ENCODE measurements around the gene TNFRSF12A.
A peak's percentile ranks its signal among the peaks of the same experiment; 100 is the strongest.

The TNFRSF12A gene

DNA sequence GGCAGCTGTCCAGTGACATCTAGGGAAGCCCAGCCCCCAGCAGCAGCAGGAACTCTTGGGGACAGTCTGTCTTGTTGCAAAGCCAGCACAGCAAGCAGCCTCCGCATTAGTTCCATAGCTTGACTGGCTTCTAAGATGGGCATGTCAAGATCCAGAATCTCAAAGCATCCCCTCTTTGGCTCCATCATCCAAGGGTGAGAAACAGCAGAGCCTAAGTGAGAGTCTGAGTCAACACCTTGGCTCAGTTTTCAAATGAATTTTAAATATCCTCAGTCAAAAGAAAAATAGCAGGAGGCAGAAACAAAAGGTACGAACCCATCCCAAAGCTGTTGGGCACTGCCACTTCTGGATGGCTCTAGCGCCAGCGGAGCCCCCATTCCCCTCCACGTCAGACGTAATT lies 5.2 kb upstream of the TNFRSF12A start:
- no peak overlapping the region for H3K4me3 ChIP-seq (ENCODE audit: low read length)
- no peaks in the 10 kb centered on the region for H3K9me3 ChIP-seq (ENCODE audit: control insufficient read depth, low read length)
- no peaks in the 10 kb centered on the region for H3K36me3 ChIP-seq (ENCODE audit: control insufficient read depth, insufficient read depth, low read length, severe bottlenecking)
- peaks cover 46% of the 10 kb centered on the region for H3K27me3 ChIP-seq (replicated peaks; ENCODE audit: control insufficient read depth, insufficient read depth, low read length)
- H3K4me1 ChIP-seq (ENCODE audit: control insufficient read depth, insufficient read depth, low read length), result peaks cover 2% of the 10 kb centered on the region
- DNase-seq (ENCODE audit: low read depth), result no peak
- no peak overlapping the region for H3K9ac ChIP-seq (ENCODE audit: low read length)

DNA sequence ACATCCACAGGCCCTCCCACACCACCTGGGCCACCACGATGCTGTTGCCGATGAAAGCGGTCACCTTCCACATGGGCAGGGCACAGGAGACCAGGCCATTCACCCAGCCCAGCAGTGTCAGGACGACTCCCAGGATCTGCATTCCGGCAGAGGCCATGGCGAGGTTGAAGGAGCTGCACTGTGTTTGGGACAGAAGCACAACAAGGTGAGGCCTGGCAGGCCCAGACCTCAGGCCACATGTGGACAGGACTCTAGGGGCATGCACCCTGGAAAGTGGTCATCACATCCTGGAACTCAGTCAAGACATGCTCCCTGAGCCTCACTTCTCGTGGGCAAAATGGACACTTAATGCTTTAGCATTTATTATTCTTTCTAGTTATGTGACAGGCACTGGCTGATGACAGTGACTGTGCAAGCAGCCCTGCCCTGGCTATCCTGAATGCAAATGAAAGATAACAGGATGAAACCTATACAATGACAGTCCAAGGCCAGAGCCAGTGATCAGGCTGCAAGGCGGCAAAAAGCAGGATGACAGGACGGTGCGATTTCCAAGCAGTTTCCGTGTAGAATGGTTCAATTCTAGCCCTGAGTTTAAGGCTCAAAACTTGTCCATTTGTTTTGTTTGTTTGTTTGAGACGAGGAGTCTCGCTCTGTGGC lies 4.2 kb upstream of the TNFRSF12A start:
- Histone ChIP-seq H3K4me3 (ENCODE audit: low read length) (no peak overlapping the region), H3K9ac (ENCODE audit: low read length) (no peak overlapping the region), H3K27me3 (replicated peaks; ENCODE audit: control insufficient read depth, insufficient read depth, low read length) (peaks cover 46% of the 10 kb centered on the region), H3K36me3 (ENCODE audit: control insufficient read depth, insufficient read depth, low read length, severe bottlenecking) (no peaks in the 10 kb centered on the region), H3K9me3 (ENCODE audit: control insufficient read depth, low read length) (no peaks in the 10 kb centered on the region), H3K4me1 (ENCODE audit: control insufficient read depth, insufficient read depth, low read length) (peaks cover 3% of the 10 kb centered on the region)
- no peak for DNase-seq (ENCODE audit: low read depth)

DNA sequence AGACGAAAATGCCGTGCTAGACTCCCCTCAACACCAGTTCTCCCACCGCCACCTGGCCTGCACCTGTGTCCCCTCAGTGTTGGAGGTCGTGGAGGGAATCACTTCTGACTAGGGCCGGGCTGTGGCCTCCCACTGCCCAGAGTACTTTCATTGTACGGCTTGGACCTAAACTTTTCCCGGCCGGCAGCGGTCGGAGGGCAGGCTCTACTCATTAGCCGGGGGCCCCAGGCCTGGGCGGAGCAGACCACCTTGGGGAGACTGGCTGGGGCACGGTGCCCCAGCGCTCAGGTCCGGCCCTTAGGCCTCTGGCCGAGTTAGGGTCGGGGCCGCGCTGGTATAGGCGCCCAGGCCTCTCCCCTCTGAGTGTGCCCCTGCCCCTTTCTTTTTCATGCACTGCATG lies 2.8 kb upstream of the TNFRSF12A start:
- Histone ChIP-seq H3K4me3 (ENCODE audit: low read length) (no peak overlapping the region), H3K27me3 (replicated peaks; ENCODE audit: control insufficient read depth, insufficient read depth, low read length) (peaks cover 37% of the 10 kb centered on the region), H3K4me1 (ENCODE audit: control insufficient read depth, insufficient read depth, low read length) (peaks cover 10% of the 10 kb centered on the region), H3K9me3 (ENCODE audit: control insufficient read depth, low read length) (no peaks in the 10 kb centered on the region), H3K36me3 (ENCODE audit: control insufficient read depth, insufficient read depth, low read length, severe bottlenecking) (no peaks in the 10 kb centered on the region), H3K9ac (ENCODE audit: low read length) (no peak overlapping the region)
- no peak for DNase-seq (ENCODE audit: low read depth)

DNA sequence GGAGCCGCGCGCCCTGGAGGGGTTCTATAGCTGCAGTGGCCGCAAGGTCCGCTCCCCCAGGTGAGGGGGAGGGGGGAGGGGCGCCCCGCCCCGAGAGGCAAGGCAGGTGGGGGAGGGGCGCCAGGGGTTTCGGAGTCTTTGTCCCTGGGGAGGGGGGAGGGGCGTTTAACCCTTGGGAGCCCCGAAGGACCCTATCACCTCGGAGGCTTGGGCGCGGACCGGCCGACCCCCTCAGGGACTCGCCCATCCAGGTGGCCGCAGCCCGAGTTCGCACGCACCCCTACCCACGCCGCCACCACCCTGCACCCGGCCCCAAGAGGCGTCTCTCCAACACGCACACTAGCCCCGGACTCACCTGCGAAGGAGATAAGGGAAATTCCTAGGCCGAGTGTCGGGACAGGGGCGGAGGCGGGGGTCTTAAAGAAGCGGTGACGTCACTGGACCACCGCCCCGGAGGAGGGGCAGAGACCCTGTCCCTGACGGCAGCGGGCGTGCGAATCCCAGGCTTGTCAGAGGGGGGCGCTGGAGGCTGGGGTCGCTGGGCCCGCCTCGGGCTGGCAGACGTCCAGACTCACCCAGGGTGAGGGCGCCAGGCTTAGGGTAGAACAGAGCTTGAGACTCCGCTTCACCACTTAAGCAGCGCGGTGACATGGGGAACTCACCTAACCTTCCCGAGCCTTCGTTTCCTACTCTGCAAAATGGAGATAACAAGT lies 2.2 kb upstream of the TNFRSF12A start, which contains the start of gene CLDN6:
Gene CLDN6, minus strand, starts transcription at position 390 of the 713 bp plus-strand sequence. CDS start 2,162 bp downstream, outside the sequence.
- no peak for DNase-seq (ENCODE audit: low read depth)
- Histone ChIP-seq H3K9ac (ENCODE audit: low read length) (no peak within 1 kb of the TSS), H3K4me1 (ENCODE audit: control insufficient read depth, insufficient read depth, low read length) (peaks cover 17% of the 10 kb centered on the region), H3K9me3 (ENCODE audit: control insufficient read depth, low read length) (no peaks in the 10 kb centered on the region), H3K4me3 (ENCODE audit: low read length) (no peak within 1 kb of the TSS), H3K27me3 (replicated peaks; ENCODE audit: control insufficient read depth, insufficient read depth, low read length) (peaks cover 32% of the 10 kb centered on the region), H3K36me3 (ENCODE audit: control insufficient read depth, insufficient read depth, low read length, severe bottlenecking) (no peaks in the 10 kb centered on the region)

DNA sequence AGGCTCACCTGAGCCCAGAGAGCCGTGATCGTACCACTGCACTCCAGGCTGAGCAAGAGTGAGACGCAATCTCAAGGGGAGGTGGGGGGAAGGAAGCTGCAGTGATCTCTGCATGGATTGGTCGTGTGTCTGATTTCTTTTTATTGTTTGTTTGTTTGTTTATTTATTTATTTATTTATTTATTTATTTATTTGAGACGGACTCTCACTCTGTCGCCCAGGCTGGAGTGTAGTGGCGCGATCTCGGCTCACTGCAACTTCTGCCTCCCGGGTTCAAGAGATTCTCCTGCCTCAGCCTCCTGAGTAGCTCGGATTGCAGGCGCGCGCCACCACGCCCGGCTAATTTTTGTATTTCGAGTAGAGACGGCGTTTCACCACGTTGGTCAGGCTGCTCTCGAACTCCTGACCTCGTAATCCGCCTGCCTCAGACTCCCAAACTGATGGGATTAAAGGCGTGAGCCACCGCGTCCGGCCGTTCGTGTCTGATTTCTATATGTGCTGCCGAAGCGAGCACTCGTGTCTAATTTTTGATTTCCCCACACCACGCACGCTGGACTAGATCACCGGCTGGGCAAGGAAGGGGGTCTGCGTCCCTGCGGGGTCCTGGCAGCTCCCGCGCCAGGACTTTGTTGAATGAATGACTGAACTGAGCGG lies 448 bp upstream of the TNFRSF12A start:
- peaks cover 16% of the 10 kb centered on the region for H3K27me3 ChIP-seq (replicated peaks; ENCODE audit: control insufficient read depth, insufficient read depth, low read length)
- DNase-seq (ENCODE audit: low read depth), result no peak
- no peaks in the 10 kb centered on the region for H3K36me3 ChIP-seq (ENCODE audit: control insufficient read depth, insufficient read depth, low read length, severe bottlenecking)
- H3K4me1 ChIP-seq (ENCODE audit: control insufficient read depth, insufficient read depth, low read length), result peaks cover 23% of the 10 kb centered on the region
- H3K4me3 ChIP-seq (ENCODE audit: low read length), result peak overlapping the region; percentile 96
- H3K9me3 ChIP-seq (ENCODE audit: control insufficient read depth, low read length), result no peaks in the 10 kb centered on the region
- peak overlapping the region; percentile 63 for H3K9ac ChIP-seq (ENCODE audit: low read length)

DNA sequence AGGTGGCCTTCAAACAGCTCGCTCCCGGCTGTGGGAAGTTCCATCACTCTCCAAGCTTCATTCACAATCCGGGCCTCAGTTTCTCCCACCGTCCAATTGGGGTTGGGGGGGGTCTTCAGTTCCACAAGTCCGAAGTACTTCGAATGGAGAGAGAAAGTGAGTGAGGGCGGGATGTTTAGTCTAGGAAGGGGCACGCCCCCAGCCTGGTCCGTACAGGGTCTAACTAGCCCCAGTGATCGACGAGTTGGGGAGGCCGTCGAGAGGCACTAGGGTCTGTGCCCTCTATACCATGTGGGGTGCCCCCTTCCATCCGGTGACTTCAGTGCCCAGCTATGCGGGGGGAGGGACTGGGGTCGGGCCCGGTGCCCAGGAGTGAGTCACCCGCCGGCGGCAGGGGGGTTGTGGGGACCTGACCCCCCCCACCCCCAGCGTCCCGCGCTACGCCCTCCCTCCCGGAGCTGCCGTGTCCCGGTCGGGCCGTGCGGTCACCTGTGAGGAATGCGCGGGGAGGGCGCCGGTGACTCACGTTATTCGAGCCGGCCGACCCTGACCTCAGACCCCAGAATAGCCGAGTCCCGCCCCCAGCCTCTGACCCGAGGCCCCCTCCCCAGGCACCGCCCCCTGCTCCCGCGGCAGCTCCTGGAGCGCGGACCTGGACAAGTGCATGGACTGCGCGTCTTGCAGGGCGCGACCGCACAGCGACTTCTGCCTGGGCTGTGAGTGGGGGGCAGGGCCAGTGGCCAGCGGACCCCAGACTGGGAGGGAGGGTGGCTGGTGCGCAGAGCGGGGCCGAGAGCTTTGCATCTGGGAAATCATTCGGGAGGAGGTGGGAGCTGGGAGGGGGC lies 658 bp downstream of the TNFRSF12A start:
- H3K9ac ChIP-seq (ENCODE audit: low read length), result peak overlapping the region; percentile 100

DNA sequence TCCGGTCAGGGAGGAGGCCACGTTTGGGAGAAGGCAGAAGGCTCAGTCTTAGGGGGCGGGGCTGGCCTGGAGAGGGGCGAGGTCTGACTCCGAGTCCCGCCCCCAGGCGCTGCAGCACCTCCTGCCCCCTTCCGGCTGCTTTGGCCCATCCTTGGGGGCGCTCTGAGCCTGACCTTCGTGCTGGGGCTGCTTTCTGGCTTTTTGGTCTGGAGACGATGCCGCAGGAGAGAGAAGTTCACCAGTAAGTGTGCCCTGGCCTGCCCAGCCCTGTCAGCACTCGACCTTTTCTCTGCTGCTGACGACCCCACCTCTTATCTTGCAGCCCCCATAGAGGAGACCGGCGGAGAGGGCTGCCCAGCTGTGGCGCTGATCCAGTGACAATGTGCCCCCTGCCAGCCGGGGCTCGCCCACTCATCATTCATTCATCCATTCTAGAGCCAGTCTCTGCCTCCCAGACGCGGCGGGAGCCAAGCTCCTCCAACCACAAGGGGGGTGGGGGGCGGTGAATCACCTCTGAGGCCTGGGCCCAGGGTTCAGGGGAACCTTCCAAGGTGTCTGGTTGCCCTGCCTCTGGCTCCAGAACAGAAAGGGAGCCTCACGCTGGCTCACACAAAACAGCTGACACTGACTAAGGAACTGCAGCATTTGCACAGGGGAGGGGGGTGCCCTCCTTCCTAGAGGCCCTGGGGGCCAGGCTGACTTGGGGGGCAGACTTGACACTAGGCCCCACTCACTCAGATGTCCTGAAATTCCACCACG lies 1.5 kb downstream of the TNFRSF12A start:
- H3K4me3 ChIP-seq (ENCODE audit: low read length), result peak overlapping the region; percentile 96
- peak; percentile 90 for DNase-seq (ENCODE audit: low read depth)
- H3K9me3 ChIP-seq (ENCODE audit: control insufficient read depth, low read length), result no peaks in the 10 kb centered on the region
- H3K4me1 ChIP-seq (ENCODE audit: control insufficient read depth, insufficient read depth, low read length), result peaks cover 23% of the 10 kb centered on the region
- H3K27me3 ChIP-seq (replicated peaks; ENCODE audit: control insufficient read depth, insufficient read depth, low read length), result peaks cover 11% of the 10 kb centered on the region
- peak overlapping the region; percentile 100 for H3K9ac ChIP-seq (ENCODE audit: low read length)
- peaks cover 10% of the 10 kb centered on the region for H3K36me3 ChIP-seq (ENCODE audit: control insufficient read depth, insufficient read depth, low read length, severe bottlenecking)

More for the DNA sequence above, 658 bp downstream of the TNFRSF12A start:
- Histone ChIP-seq H3K9me3 (ENCODE audit: control insufficient read depth, low read length) (no peaks in the 10 kb centered on the region), H3K27me3 (replicated peaks; ENCODE audit: control insufficient read depth, insufficient read depth, low read length) (peaks cover 11% of the 10 kb centered on the region), H3K36me3 (ENCODE audit: control insufficient read depth, insufficient read depth, low read length, severe bottlenecking) (peaks cover 2% of the 10 kb centered on the region), H3K4me3 (ENCODE audit: low read length) (peak overlapping the region; percentile 96), H3K4me1 (ENCODE audit: control insufficient read depth, insufficient read depth, low read length) (peaks cover 23% of the 10 kb centered on the region)
- peak; percentile 88 for DNase-seq (ENCODE audit: low read depth)

DNA sequence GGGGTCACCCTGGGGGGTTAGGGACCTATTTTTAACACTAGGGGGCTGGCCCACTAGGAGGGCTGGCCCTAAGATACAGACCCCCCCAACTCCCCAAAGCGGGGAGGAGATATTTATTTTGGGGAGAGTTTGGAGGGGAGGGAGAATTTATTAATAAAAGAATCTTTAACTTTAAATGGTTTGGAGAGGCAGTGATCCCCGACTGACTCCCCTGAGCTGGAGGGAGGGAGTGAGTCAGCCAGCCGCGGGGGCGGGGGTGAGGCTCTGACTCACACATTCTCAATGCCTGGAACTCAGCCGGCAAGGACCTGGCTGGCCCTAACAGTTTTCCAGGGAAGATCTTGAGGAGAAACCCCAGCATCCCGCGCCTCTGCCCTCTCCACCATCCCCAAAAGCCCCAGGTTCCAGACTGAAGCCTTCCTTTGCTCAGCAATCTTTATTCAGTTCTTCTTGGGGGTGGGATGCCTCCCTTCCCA lies 2.1 kb downstream of the TNFRSF12A start:
- H3K27me3 ChIP-seq (replicated peaks; ENCODE audit: control insufficient read depth, insufficient read depth, low read length), result peaks cover 7% of the 10 kb centered on the region
- peak; percentile 97 for DNase-seq (ENCODE audit: low read depth)
- H3K4me1 ChIP-seq (ENCODE audit: control insufficient read depth, insufficient read depth, low read length), result peaks cover 23% of the 10 kb centered on the region
- peak overlapping the region; percentile 100 for H3K9ac ChIP-seq (ENCODE audit: low read length)
- H3K36me3 ChIP-seq (ENCODE audit: control insufficient read depth, insufficient read depth, low read length, severe bottlenecking), result peaks cover 16% of the 10 kb centered on the region
- peak overlapping the region; percentile 96 for H3K4me3 ChIP-seq (ENCODE audit: low read length)
- no peaks in the 10 kb centered on the region for H3K9me3 ChIP-seq (ENCODE audit: control insufficient read depth, low read length)

DNA sequence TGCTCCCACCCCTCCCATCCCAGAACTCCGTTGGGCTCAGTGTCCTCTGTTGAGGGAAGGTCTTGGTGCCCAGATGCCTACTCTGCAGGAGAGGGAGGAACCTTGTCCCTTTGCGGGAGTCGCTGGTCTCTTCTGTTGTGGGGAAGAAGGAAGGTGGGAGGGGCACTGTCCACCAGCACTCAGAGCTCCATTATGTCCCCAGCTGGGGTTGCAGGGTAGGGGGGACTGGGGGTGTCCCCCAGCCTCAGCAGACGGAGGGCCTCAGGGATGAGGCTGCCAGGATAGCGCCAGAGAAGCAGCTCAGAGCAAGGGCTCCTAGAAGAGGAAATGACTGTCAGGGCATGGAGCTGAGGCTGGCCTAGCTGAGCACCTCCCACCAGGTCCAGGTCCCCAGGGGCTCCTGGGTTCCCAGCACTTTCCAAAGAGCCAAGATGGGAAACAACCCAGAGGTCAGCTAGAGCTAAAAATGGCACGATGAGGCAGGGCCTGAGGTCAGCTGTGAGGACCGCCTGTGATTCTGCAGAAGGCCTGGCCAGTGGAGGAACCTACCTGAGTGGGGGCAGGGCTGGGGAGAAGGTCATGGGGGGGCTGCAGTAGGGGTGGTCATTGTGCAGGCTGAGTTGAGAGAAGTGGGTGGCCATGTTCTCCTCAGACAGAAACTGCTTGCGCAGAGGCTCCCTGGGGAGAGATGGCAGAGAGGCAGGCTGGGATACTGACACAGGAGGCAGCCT lies 2.7 kb downstream of the TNFRSF12A start:
- Histone ChIP-seq H3K9me3 (ENCODE audit: control insufficient read depth, low read length) (no peaks in the 10 kb centered on the region), H3K36me3 (ENCODE audit: control insufficient read depth, insufficient read depth, low read length, severe bottlenecking) (peaks cover 18% of the 10 kb centered on the region), H3K4me3 (ENCODE audit: low read length) (peak overlapping the region; percentile 96), H3K9ac (ENCODE audit: low read length) (peak overlapping the region; percentile 100), H3K27me3 (replicated peaks; ENCODE audit: control insufficient read depth, insufficient read depth, low read length) (peaks cover 7% of the 10 kb centered on the region), H3K4me1 (ENCODE audit: control insufficient read depth, insufficient read depth, low read length) (peaks cover 23% of the 10 kb centered on the region)
- peak; percentile 33 for DNase-seq (ENCODE audit: low read depth)

DNA sequence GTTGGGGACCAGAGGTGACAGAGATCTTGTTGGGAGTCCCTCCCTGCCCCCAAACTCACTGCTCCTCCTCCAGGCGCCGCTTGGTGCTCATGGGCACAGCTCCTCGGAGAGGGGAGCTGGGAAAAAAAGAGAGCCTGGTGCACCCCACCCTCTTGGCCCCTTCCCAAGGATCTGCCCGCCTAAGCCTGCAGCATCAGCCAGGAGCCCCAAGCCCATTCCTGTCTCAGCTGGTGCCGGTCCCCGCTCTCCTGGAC lies 3.2 kb downstream of the TNFRSF12A start:
- H3K27me3 ChIP-seq (replicated peaks; ENCODE audit: control insufficient read depth, insufficient read depth, low read length), result peaks cover 4% of the 10 kb centered on the region
- peak; percentile 70 for DNase-seq (ENCODE audit: low read depth)
- peak overlapping the region; percentile 96 for H3K4me3 ChIP-seq (ENCODE audit: low read length)
- H3K36me3 ChIP-seq (ENCODE audit: control insufficient read depth, insufficient read depth, low read length, severe bottlenecking), result peaks cover 18% of the 10 kb centered on the region
- peak overlapping the region; percentile 100 for H3K9ac ChIP-seq (ENCODE audit: low read length)
- H3K9me3 ChIP-seq (ENCODE audit: control insufficient read depth, low read length), result no peaks in the 10 kb centered on the region
- peaks cover 23% of the 10 kb centered on the region for H3K4me1 ChIP-seq (ENCODE audit: control insufficient read depth, insufficient read depth, low read length)

All from adipocyte (in vitro differentiated cells).